Measurements from ENCODE around the gene GNAQ. TPM values are rescaled to one million over a fixed set of nuclear protein-coding genes. Genes with fewer than 3 reads are reported as not detected.

Gene GNAQ
- total and polyA plus RNA-seq, 8 donors, result 13.1 to 75.3 (median 38.5) TPM

GRCh38 chr9:77908293-77908692 is 123.3 kb downstream of the GNAQ start:
- H3K36me3 ChIP-seq, result no peaks in the 10 kb centered on the region
- H3K27me3 ChIP-seq, result no peaks in the 10 kb centered on the region
- intact Hi-C loops (cut with DNase I; ENCODE audit: low total_unique reads), result no loop called here
- H3K27ac ChIP-seq, result peak overlapping the region in 1 of 5 donors; percentile 13
- H3K9me3 ChIP-seq, result no peaks in the 10 kb centered on the region
- H3K4me1 ChIP-seq, result peaks cover 6 to 80% (median 34%) of the 10 kb centered on the region in 4 donors
- WGBS, 5 donors, result 88 to 97% (median 96%) methylated on average over 2 of the region's 2 CpGs
- TF ChIP-seq CTCF (IDR thresholded peaks at IDR 0.05) (no peak), POLR2A (IDR thresholded peaks at IDR 0.05) (no peak), EP300 (IDR thresholded peaks at IDR 0.05) (no peak), POLR2AphosphoS5 (IDR thresholded peaks at IDR 0.05) (no peak)
- no peak overlapping the region for H3K4me3 ChIP-seq
- no peak for DNase-seq

GRCh38 chr9:77907585-77907984 is 124.0 kb downstream of the GNAQ start:
- H3K4me1 ChIP-seq, result peaks cover 6 to 87% (median 34%) of the 10 kb centered on the region in 4 donors
- no peak for TF ChIP-seq POLR2AphosphoS5 (IDR thresholded peaks at IDR 0.05)
- intact Hi-C loops (cut with DNase I; ENCODE audit: low total_unique reads), result no loop called here
- WGBS, 5 donors, result 27 to 49% (median 46%) methylated on average over 4 of the region's 4 CpGs
- H3K27me3 ChIP-seq, result no peaks in the 10 kb centered on the region
- H3K36me3 ChIP-seq, result no peaks in the 10 kb centered on the region
- no peak overlapping the region for H3K4me3 ChIP-seq
- no peaks in the 10 kb centered on the region for H3K9me3 ChIP-seq
- DNase-seq, result no peak
- H3K27ac ChIP-seq, result peak overlapping the region in 1 of 5 donors; percentile 13

- no peaks in the 10 kb centered on the region for H3K9me3 ChIP-seq
- no peak for TF ChIP-seq POLR2A (IDR thresholded peaks at IDR 0.05)
- TF ChIP-seq EP300 (IDR thresholded peaks at IDR 0.05), result no peak
- TF ChIP-seq POLR2AphosphoS5 (IDR thresholded peaks at IDR 0.05), result no peak
- no peak for TF ChIP-seq CTCF (IDR thresholded peaks at IDR 0.05)
- H3K4me1 ChIP-seq, result peaks cover 6 to 88% (median 33%) of the 10 kb centered on the region in 4 donors
- 70 to 95% (median 84%) methylated on average over 1 of the region's 1 CpG for WGBS, 5 donors
- no peak for DNase-seq
- no peaks in the 10 kb centered on the region for H3K36me3 ChIP-seq
- no peak overlapping the region for H3K4me3 ChIP-seq
- no peaks in the 10 kb centered on the region for H3K27me3 ChIP-seq
- intact Hi-C loops (cut with DNase I; ENCODE audit: low total_unique reads), result no loop called here
- no peak overlapping the region for H3K27ac ChIP-seq
Measured at GRCh38 chr9:77906991-77907390, 124.6 kb downstream of the GNAQ start.

GRCh38 chr9:77903666-77904285 is 127.8 kb downstream of the GNAQ start:
- no peaks in the 10 kb centered on the region for H3K36me3 ChIP-seq
- H3K4me1 ChIP-seq, result peaks cover 6 to 67% (median 30%) of the 10 kb centered on the region in 4 donors
- TF ChIP-seq POLR2A (IDR thresholded peaks at IDR 0.05), result no peak
- no peak for TF ChIP-seq CTCF (IDR thresholded peaks at IDR 0.05)
- TF ChIP-seq EP300 (IDR thresholded peaks at IDR 0.05), result no peak
- no peak for TF ChIP-seq POLR2AphosphoS5 (IDR thresholded peaks at IDR 0.05)
- no peaks in the 10 kb centered on the region for H3K9me3 ChIP-seq
- H3K27ac ChIP-seq, result no peak overlapping the region
- DNase-seq, result no peak
- 13 to 45% (median 36%) methylated on average over 1 of the region's 1 CpG for WGBS, 5 donors
- H3K27me3 ChIP-seq, result no peaks in the 10 kb centered on the region
- H3K4me3 ChIP-seq, result no peak overlapping the region
- intact Hi-C loops (cut with DNase I; ENCODE audit: low total_unique reads), result no loop called here

- intact Hi-C loops (cut with DNase I; ENCODE audit: low total_unique reads), result no loop called here
- Histone ChIP-seq H3K36me3 (no peaks in the 10 kb centered on the region), H3K4me1 (peaks cover 0 to 67% (median 24%) of the 10 kb centered on the region in 4 donors), H3K9me3 (no peaks in the 10 kb centered on the region), H3K27me3 (no peaks in the 10 kb centered on the region), H3K27ac (no peak overlapping the region), H3K4me3 (no peak overlapping the region)
- DNase-seq, result no peak
- no peak for TF ChIP-seq POLR2AphosphoS5 (IDR thresholded peaks at IDR 0.05)
- no peak for TF ChIP-seq EP300 (IDR thresholded peaks at IDR 0.05)
- no peak for TF ChIP-seq POLR2A (IDR thresholded peaks at IDR 0.05)
- TF ChIP-seq CTCF (IDR thresholded peaks at IDR 0.05), result no peak
- WGBS, 5 donors, result 86 to 100% (median 92%) methylated on average over 2 of the region's 2 CpGs
Measured at GRCh38 chr9:77901771-77902170, 129.8 kb downstream of the GNAQ start.
